22Rv1 (cell line): ENCODE results near the gene SBNO2.

Experiments
- H3K27ac ChIP-seq: fragments of 450-650 bp; 2 replicates; pipeline ENCODE4 v1.5.1; 2017
- CTCF ChIP-seq: fragments of 450-650 bp; IDR thresholded peaks from 2 replicates; pipeline ENCODE4 v1.5.1; 2017; ENCODE audit warnings: mild to moderate bottlenecking
- ZFX ChIP-seq: fragments of 450-650 bp; IDR thresholded peaks from 2 replicates; pipeline ENCODE4 v1.6.1; 2017; ENCODE audit warnings: antibody characterized with exemption, borderline replicate concordance

The SBNO2 gene

GRCh38 chr19:1181606-1182005 is 7.5 kb upstream of the SBNO2 start:
- TF ChIP-seq CTCF, result no peak
- no peak for TF ChIP-seq ZFX
- peak overlapping the region; percentile 63 for H3K27ac ChIP-seq

- no peak overlapping the region for H3K27ac ChIP-seq
- TF ChIP-seq ZFX (no peak), CTCF (no peak)
Observed at GRCh38 chr19:1177322-1178114, 3.5 kb upstream of the SBNO2 start.

- no peak for TF ChIP-seq ZFX
- TF ChIP-seq CTCF, result no peak
- H3K27ac ChIP-seq, result peak overlapping the region; percentile 99
Observed at GRCh38 chr19:1173159-1173844, 766 bp downstream of the SBNO2 start.

- TF ChIP-seq ZFX (no peak), CTCF (no peak)
- peak overlapping the region; percentile 99 for H3K27ac ChIP-seq
Observed at GRCh38 chr19:1172353-1173158, 1.5 kb downstream of the SBNO2 start.

- peak overlapping the region; percentile 99 for H3K27ac ChIP-seq
- TF ChIP-seq ZFX (no peak), CTCF (no peak)
Observed at GRCh38 chr19:1171755-1172352, 2.2 kb downstream of the SBNO2 start.

GRCh38 chr19:1170938-1171754 is 2.9 kb downstream of the SBNO2 start:
- TF ChIP-seq CTCF, result no peak
- TF ChIP-seq ZFX, result no peak
- H3K27ac ChIP-seq, result peak overlapping the region; percentile 99
